Measurements from ENCODE around the gene KCNA2. TPM values are rescaled to one million over a fixed set of nuclear protein-coding genes. Genes with fewer than 3 reads are reported as not detected.

Gene KCNA2
- total RNA-seq, 1 donor from 2014 or later, result 0.64 TPM

DNA sequence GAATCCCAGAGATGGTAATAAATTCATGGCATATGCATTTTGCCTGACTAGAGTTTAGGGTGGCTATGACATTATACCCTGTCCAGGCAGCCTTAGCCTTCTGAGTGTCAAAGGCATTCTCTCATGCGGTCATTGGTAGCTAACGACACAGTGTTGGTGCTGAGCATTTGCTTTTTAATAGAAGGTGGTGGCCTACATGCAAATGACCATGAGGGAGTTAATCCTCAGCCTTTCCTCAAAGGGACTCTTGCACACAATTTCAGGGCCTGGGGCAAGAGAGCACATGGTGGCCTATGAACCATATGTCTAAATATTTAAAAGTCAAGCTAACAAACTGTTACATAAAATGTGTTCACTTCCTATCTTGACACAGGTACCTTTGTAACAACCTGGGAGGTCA, 56.3 kb downstream of the KCNA2 start:
- DNase-seq (no peak), ATAC-seq (no peak)
- intact Hi-C loops (cut with micrococcal nuclease), result loop anchor here (10.0 kb wide), 1 partner anchor 65 kb away; no protein-coding TSS in a partner anchor

DNA sequence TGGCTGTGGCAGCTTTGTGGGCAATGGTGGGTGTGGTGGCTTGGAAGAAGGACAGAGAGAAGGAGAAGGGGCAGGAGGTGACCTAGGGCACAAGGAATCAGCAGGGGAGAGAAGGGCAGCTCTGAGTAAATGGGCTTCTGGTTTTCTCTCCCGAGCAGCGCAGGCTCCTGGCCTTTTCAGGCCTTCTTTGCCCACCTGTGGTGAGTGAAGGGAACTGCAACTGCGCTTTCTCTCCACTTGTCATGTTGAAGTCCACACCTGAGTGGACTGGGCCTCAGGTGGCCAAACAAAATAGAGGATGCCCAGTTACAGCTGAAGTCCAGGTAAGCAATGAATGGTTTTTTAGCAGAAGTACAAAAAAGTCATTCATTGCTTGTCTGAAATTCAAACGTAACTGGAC, 57.8 kb downstream of the KCNA2 start:
- no peak for DNase-seq
- intact Hi-C loops (cut with micrococcal nuclease), result no loop called here
- ATAC-seq, result no peak

DNA sequence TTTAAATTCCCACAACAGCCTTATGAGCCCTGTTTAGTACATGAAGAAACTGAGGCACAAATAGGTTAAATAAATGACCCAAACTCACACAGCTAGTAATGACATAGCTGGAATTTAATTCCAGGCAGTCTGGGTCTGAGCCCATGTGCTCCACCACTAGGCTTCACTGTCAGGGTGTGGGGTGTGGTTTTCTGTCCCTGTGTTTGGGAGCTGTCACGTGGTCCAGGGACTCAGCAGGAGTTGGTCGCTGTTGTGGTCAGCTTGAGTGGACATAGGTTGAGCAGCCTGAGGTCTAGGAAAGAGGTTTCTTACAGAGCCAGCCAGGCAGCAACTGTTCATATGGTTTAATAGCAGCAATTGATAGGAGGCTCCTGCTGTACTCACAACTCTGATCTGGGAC, 59.1 kb downstream of the KCNA2 start:
- no peak for ATAC-seq
- intact Hi-C loops (cut with micrococcal nuclease), result no loop called here

GRCh38 chr1:110545492-110545891, 60.7 kb downstream of the KCNA2 start:
- no peak for ATAC-seq
- intact Hi-C loops (cut with micrococcal nuclease), result no loop called here

More for the DNA sequence above, 59.1 kb downstream of the KCNA2 start:
- no peak for DNase-seq

GRCh38 chr1:110544753-110545152, 61.4 kb downstream of the KCNA2 start:
- ATAC-seq, result no peak
- intact Hi-C loops (cut with micrococcal nuclease), result no loop called here
- DNase-seq, result no peak

More at GRCh38 chr1:110545492-110545891, 60.7 kb downstream of the KCNA2 start:
- no peak for DNase-seq

Other genes starting within 250 kb of the KCNA2 start
- gene SLC16A4, start 215.3 kb downstream of the KCNA2 start, total RNA-seq, result 2.1 TPM
- 265 TPM for gene LAMTOR5, start 198.7 kb downstream of the KCNA2 start, total RNA-seq
- not detected for gene PROK1, start 155.2 kb downstream of the KCNA2 start, total RNA-seq
- not detected for gene KCNA10, start 87.2 kb downstream of the KCNA2 start, total RNA-seq
- gene KCNA3, start 68.6 kb upstream of the KCNA2 start, total RNA-seq, result 0.47 TPM

Measured in left ventricle myocardium superior (tissue), 1 donor.